Mesothelial cell of epicardium (in vitro differentiated cells): ENCODE measurements around the gene FRYL. TPM values are rescaled to one million over a fixed set of nuclear protein-coding genes. Genes with fewer than 3 reads are reported as not detected.

Experiments
- DNase-seq, 2 experiments: peaks; one replicate each; pipeline ENCODE4 v3.0.0; 2021; ENCODE audit warnings: low spot score in 2 of 2; ENCODE audit not compliant: unreplicated experiment in 2 of 2
- H3K27ac Mint-ChIP-seq: 2 replicates; pipeline ENCODE4 v1.8.0; 2021; ENCODE audit warnings: mixed read lengths
- H3K27me3 Mint-ChIP-seq: 2 replicates; pipeline ENCODE4 v1.8.0; 2021; ENCODE audit warnings: low read depth, mixed read lengths
- H3K36me3 Mint-ChIP-seq: 2 replicates; pipeline ENCODE4 v1.8.0; 2021; ENCODE audit warnings: mixed read lengths
- H3K4me1 Mint-ChIP-seq: 2 replicates; pipeline ENCODE4 v1.8.0; 2021; ENCODE audit warnings: mixed read lengths
- H3K4me3 Mint-ChIP-seq: 2 replicates; pipeline ENCODE4 v1.8.0; 2021; ENCODE audit warnings: mild to moderate bottlenecking, moderate library complexity, mixed read lengths
- H3K9me3 Mint-ChIP-seq: 2 replicates; pipeline ENCODE4 v1.8.0; 2021; ENCODE audit warnings: mixed read lengths
- CTCF ChIP-seq: fragments of 200-600 bp; sonication (generic); IDR thresholded peaks from one replicate; pipeline ENCODE4 v1.5.0; 2021; ENCODE audit warnings: antibody characterized with exemption; ENCODE audit not compliant: unreplicated experiment
- total RNA-seq: library from RNA; stranded (reverse); gene quantifications from 3 replicates; pipeline ENCODE4 v1.2.1, GENCODE V29; 2021

The FRYL gene
- total RNA-seq, 1 donor from 2014 or later, result 57.0 TPM

GRCh38 chr4:48602763-48603162, 177.3 kb downstream of the FRYL start:
- TF ChIP-seq CTCF, result no peak
- Mint-ChIP-seq H3K4me1 (peaks cover 42% of the 10 kb centered on the region), H3K27me3 (no peaks in the 10 kb centered on the region), H3K4me3 (no peak overlapping the region), H3K36me3 (peaks cover 5% of the 10 kb centered on the region), H3K9me3 (no peaks in the 10 kb centered on the region), H3K27ac (peak overlapping the region; percentile 52)
- no peak for DNase-seq

DNA sequence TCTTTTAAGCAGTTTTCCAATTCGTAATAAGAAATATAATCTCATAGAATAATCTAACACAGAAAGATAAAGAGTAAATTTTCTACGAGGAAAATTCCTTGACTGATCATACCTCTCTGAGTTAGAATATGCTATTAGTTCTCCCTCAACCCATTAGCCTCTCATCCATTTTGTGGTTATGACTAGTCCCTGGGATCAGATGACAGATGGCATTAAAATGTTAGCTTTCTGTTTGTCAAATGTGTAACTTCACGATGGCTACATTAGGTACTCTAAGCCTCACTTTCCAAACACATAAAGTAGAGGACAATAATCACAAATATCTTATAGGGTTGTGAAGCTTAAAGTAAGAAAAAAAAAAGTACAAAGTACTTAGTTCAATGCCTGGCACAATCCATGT, 177.9 kb downstream of the FRYL start:
- Mint-ChIP-seq H3K9me3 (no peaks in the 10 kb centered on the region), H3K27me3 (no peaks in the 10 kb centered on the region), H3K4me1 (peaks cover 42% of the 10 kb centered on the region), H3K36me3 (peaks cover 5% of the 10 kb centered on the region), H3K27ac (peak overlapping the region; percentile 52), H3K4me3 (no peak overlapping the region)
- DNase-seq, result no peak
- TF ChIP-seq CTCF, result no peak

GRCh38 chr4:48596336-48596735, 183.7 kb downstream of the FRYL start:
- H3K9me3 Mint-ChIP-seq, result no peaks in the 10 kb centered on the region
- H3K4me1 Mint-ChIP-seq, result peaks cover 18% of the 10 kb centered on the region
- H3K27ac Mint-ChIP-seq, result no peak overlapping the region
- H3K27me3 Mint-ChIP-seq, result no peaks in the 10 kb centered on the region
- no peak overlapping the region for H3K4me3 Mint-ChIP-seq
- TF ChIP-seq CTCF, result no peak
- DNase-seq, result no peak
- peaks cover 11% of the 10 kb centered on the region for H3K36me3 Mint-ChIP-seq

- Mint-ChIP-seq H3K36me3 (peaks cover 19% of the 10 kb centered on the region), H3K4me1 (peaks cover 4% of the 10 kb centered on the region), H3K27me3 (no peaks in the 10 kb centered on the region), H3K9me3 (no peaks in the 10 kb centered on the region), H3K4me3 (no peak overlapping the region), H3K27ac (no peak overlapping the region)
- TF ChIP-seq CTCF, result no peak
- DNase-seq, result no peak
These were observed 185.9 kb downstream of the FRYL start for GRCh38 chr4:48594180-48594579.

- H3K4me1 Mint-ChIP-seq, result peaks cover 4% of the 10 kb centered on the region
- DNase-seq, result no peak
- no peaks in the 10 kb centered on the region for H3K27me3 Mint-ChIP-seq
- TF ChIP-seq CTCF, result no peak
- H3K4me3 Mint-ChIP-seq, result no peak overlapping the region
- no peak overlapping the region for H3K27ac Mint-ChIP-seq
- H3K36me3 Mint-ChIP-seq, result peaks cover 21% of the 10 kb centered on the region
- no peaks in the 10 kb centered on the region for H3K9me3 Mint-ChIP-seq
These were observed 188.7 kb downstream of the FRYL start for GRCh38 chr4:48591372-48591771.

GRCh38 chr4:48590884-48591283, 189.2 kb downstream of the FRYL start:
- TF ChIP-seq CTCF, result no peak
- Mint-ChIP-seq H3K9me3 (no peaks in the 10 kb centered on the region), H3K27ac (no peak overlapping the region), H3K36me3 (peaks cover 23% of the 10 kb centered on the region), H3K27me3 (no peaks in the 10 kb centered on the region), H3K4me1 (peaks cover 4% of the 10 kb centered on the region), H3K4me3 (no peak overlapping the region)
- no peak for DNase-seq
